SW 1271 (cell line): ENCODE results near the gene YEATS4.

Experiments
- DNase-seq, 2 experiments: peaks; one replicate each; lab custom pipeline; 2025; lab: John Stamatoyannopoulos, UW

Gene YEATS4

GRCh38 chr12:69342421-69342820 lies 17.1 kb upstream of the YEATS4 start:
- DNase-seq: no peak

GRCh38 chr12:69343357-69343756 lies 16.2 kb upstream of the YEATS4 start:
- no peak for DNase-seq

- DNase-seq: no peak
Observed at GRCh38 chr12:69343885-69344612, 15.5 kb upstream of the YEATS4 start.

GRCh38 chr12:69345077-69345476 lies 14.5 kb upstream of the YEATS4 start:
- DNase-seq: no peak

GRCh38 chr12:69345742-69346141 lies 13.8 kb upstream of the YEATS4 start:
- no peak for DNase-seq

GRCh38 chr12:69348162-69348938 lies 11.2 kb upstream of the YEATS4 start, which contains the start of gene LYZ:
Gene LYZ (plus strand): TSS chr12:69348381. CDS start chr12:69348409, 28 bp downstream.
- DNase-seq: no peak

GRCh38 chr12:69350002-69350626 lies 9.4 kb upstream of the YEATS4 start:
- DNase-seq: no peak

- no peak for DNase-seq
Observed at GRCh38 chr12:69350777-69351176, 8.8 kb upstream of the YEATS4 start.

- DNase-seq: no peak
Observed at GRCh38 chr12:69351462-69352236, 7.9 kb upstream of the YEATS4 start.

GRCh38 chr12:69352904-69353303 lies 6.6 kb upstream of the YEATS4 start:
- no peak for DNase-seq

GRCh38 chr12:69354172-69354555 lies 5.4 kb upstream of the YEATS4 start:
- no peak for DNase-seq

GRCh38 chr12:69354556-69355187 lies 4.9 kb upstream of the YEATS4 start:
- no peak for DNase-seq

- no peak for DNase-seq
Observed at GRCh38 chr12:69355363-69356028, 4.0 kb upstream of the YEATS4 start.

- no peak for DNase-seq
Observed at GRCh38 chr12:69360348-69360672, 767 bp downstream of the YEATS4 start.

- DNase-seq: no peak
Observed at GRCh38 chr12:69366796-69367195, 7.3 kb downstream of the YEATS4 start.

GRCh38 chr12:69368171-69368570 lies 8.6 kb downstream of the YEATS4 start:
- no peak for DNase-seq

GRCh38 chr12:69383074-69383473 lies 23.5 kb downstream of the YEATS4 start:
- no peak for DNase-seq

GRCh38 chr12:69385038-69385437 lies 25.5 kb downstream of the YEATS4 start:
- no peak for DNase-seq

GRCh38 chr12:69386921-69387320 lies 27.4 kb downstream of the YEATS4 start:
- DNase-seq: no peak

GRCh38 chr12:69388371-69388770 lies 28.8 kb downstream of the YEATS4 start:
- DNase-seq: peak in 1 of 2 experiments; percentile 67

- peak in 1 of 2 experiments; percentile 18 for DNase-seq
Observed at GRCh38 chr12:69389831-69390230, 30.3 kb downstream of the YEATS4 start.
